HEK293 (cell line): Measurements from ENCODE around the gene RPS10.

Source experiments
- ATF2 ChIP-seq: fragments of 450-650 bp; formaldehyde crosslinking; IDR thresholded peaks from 2 replicates; pipeline ENCODE4 v1.5.1; 2016; ENCODE audit warnings: missing biosample characterization, missing genetic modification characterization, low read depth
- CTCF ChIP-seq: fragments of 450-650 bp; formaldehyde crosslinking; IDR thresholded peaks from 2 replicates; pipeline ENCODE4 v1.5.1; 2016; ENCODE audit warnings: missing biosample characterization, missing genetic modification characterization
- GLIS1 ChIP-seq: fragments of 450-650 bp; formaldehyde crosslinking; IDR thresholded peaks from 2 replicates; pipeline ENCODE4 v1.5.1; 2016; ENCODE audit warnings: missing biosample characterization, missing genetic modification characterization
- HOXA7 ChIP-seq: sonication (generic); formaldehyde crosslinking; IDR thresholded peaks from 2 replicates; pipeline ENCODE4 v1.8.1; 2022; ENCODE audit warnings: missing genetic modification reagents, borderline replicate concordance
- HOXD13 ChIP-seq: sonication (generic); formaldehyde crosslinking; IDR thresholded peaks from 2 replicates; pipeline ENCODE4 v1.8.0; 2022; ENCODE audit warnings: missing genetic modification reagents, borderline replicate concordance
- KLF16 ChIP-seq: fragments of 450-650 bp; formaldehyde crosslinking; IDR thresholded peaks from 2 replicates; pipeline ENCODE4 v1.5.1; 2017; ENCODE audit warnings: missing biosample characterization, missing genetic modification characterization
- SALL2 ChIP-seq: fragments of 450-650 bp; formaldehyde crosslinking; IDR thresholded peaks from 2 replicates; pipeline ENCODE4 v1.5.0; 2017; ENCODE audit warnings: missing biosample characterization, mild to moderate bottlenecking, missing genetic modification characterization, borderline replicate concordance
- SP7 ChIP-seq: fragments of 450-650 bp; formaldehyde crosslinking; IDR thresholded peaks from 2 replicates; pipeline ENCODE4 v1.5.1; 2016; ENCODE audit warnings: missing biosample characterization, missing genetic modification characterization
- ZBTB20 ChIP-seq: fragments of 450-650 bp; formaldehyde crosslinking; IDR thresholded peaks from 2 replicates; pipeline ENCODE4 v1.5.1; 2016; ENCODE audit warnings: missing biosample characterization, missing genetic modification characterization
- ZBTB7A ChIP-seq: fragments of 450-650 bp; formaldehyde crosslinking; IDR thresholded peaks from 2 replicates; pipeline ENCODE4 v1.5.1; 2016; ENCODE audit warnings: low read depth, missing biosample characterization, missing genetic modification characterization
- ZFP37 ChIP-seq: fragments of 450-650 bp; formaldehyde crosslinking; IDR thresholded peaks from 2 replicates; pipeline ENCODE4 v1.5.1; 2016; ENCODE audit warnings: missing biosample characterization, missing genetic modification characterization
- ZFP41 ChIP-seq: fragments of 450-650 bp; formaldehyde crosslinking; IDR thresholded peaks from 2 replicates; pipeline ENCODE4 v1.5.1; 2016; ENCODE audit warnings: missing biosample characterization, missing genetic modification characterization, borderline replicate concordance
- ZIC2 ChIP-seq: fragments of 450-650 bp; formaldehyde crosslinking; IDR thresholded peaks from 2 replicates; pipeline ENCODE4 v1.5.1; 2016; ENCODE audit warnings: missing biosample characterization, missing genetic modification characterization
- ZNF174 ChIP-seq: fragments of 450-650 bp; formaldehyde crosslinking; IDR thresholded peaks from 2 replicates; pipeline ENCODE4 v1.5.0; 2017; ENCODE audit warnings: missing biosample characterization, mild to moderate bottlenecking, missing genetic modification characterization
- ZNF2 ChIP-seq: fragments of 450-650 bp; formaldehyde crosslinking; IDR thresholded peaks from 2 replicates; pipeline ENCODE4 v1.5.1; 2016; ENCODE audit warnings: missing biosample characterization, missing genetic modification characterization
- ZNF211 ChIP-seq: fragments of 450-650 bp; formaldehyde crosslinking; IDR thresholded peaks from 2 replicates; pipeline ENCODE4 v1.5.1; 2016; ENCODE audit warnings: low read depth, missing biosample characterization, missing genetic modification characterization
- ZNF223 ChIP-seq: fragments of 450-650 bp; formaldehyde crosslinking; IDR thresholded peaks from 2 replicates; pipeline ENCODE4 v1.5.1; 2016; ENCODE audit warnings: missing biosample characterization, missing genetic modification characterization
- ZNF239 ChIP-seq: fragments of 450-650 bp; formaldehyde crosslinking; IDR thresholded peaks from 2 replicates; pipeline ENCODE4 v1.5.1; 2016; ENCODE audit warnings: missing biosample characterization, missing genetic modification characterization
- ZNF248 ChIP-seq: fragments of 450-650 bp; formaldehyde crosslinking; IDR thresholded peaks from 2 replicates; pipeline ENCODE4 v1.5.1; 2017; ENCODE audit warnings: missing biosample characterization, missing genetic modification characterization
- ZNF335 ChIP-seq: fragments of 450-650 bp; formaldehyde crosslinking; conservative IDR thresholded peaks from 2 replicates; pipeline ENCODE4 v1.5.1; 2016; ENCODE audit warnings: missing biosample characterization, missing genetic modification characterization
- ZNF416 ChIP-seq: fragments of 450-650 bp; formaldehyde crosslinking; IDR thresholded peaks from 2 replicates; pipeline ENCODE4 v1.5.1; 2016; ENCODE audit warnings: missing biosample characterization, missing genetic modification characterization
- ZNF473 ChIP-seq: fragments of 450-650 bp; formaldehyde crosslinking; IDR thresholded peaks from 2 replicates; pipeline ENCODE4 v1.5.1; 2017; ENCODE audit warnings: missing biosample characterization, missing genetic modification characterization
- ZNF514 ChIP-seq: fragments of 450-650 bp; formaldehyde crosslinking; IDR thresholded peaks from 2 replicates; pipeline ENCODE4 v1.5.1; 2016; ENCODE audit warnings: missing biosample characterization, missing genetic modification characterization
- ZNF529 ChIP-seq: fragments of 450-650 bp; formaldehyde crosslinking; IDR thresholded peaks from 2 replicates; pipeline ENCODE4 v1.5.1; 2017; ENCODE audit warnings: missing genetic modification characterization, missing biosample characterization; ENCODE audit not compliant: insufficient replicate concordance
- ZNF585B ChIP-seq: fragments of 450-650 bp; formaldehyde crosslinking; IDR thresholded peaks from 2 replicates; pipeline ENCODE4 v1.5.1; 2016; ENCODE audit warnings: missing biosample characterization, missing genetic modification characterization
- ZNF610 ChIP-seq: fragments of 450-650 bp; formaldehyde crosslinking; IDR thresholded peaks from 2 replicates; pipeline ENCODE4 v1.5.1; 2016; ENCODE audit warnings: missing biosample characterization, missing genetic modification characterization, borderline replicate concordance
- ZNF621 ChIP-seq: fragments of 450-650 bp; formaldehyde crosslinking; IDR thresholded peaks from 2 replicates; pipeline ENCODE4 v1.5.1; 2017; ENCODE audit warnings: missing biosample characterization, missing genetic modification characterization
- ZNF626 ChIP-seq: fragments of 450-650 bp; sonication (Bioruptor Pico); formaldehyde crosslinking; IDR thresholded peaks from 2 replicates; pipeline ENCODE4 v1.5.1; 2018; ENCODE audit warnings: missing biosample characterization, missing genetic modification characterization, inconsistent platforms
- ZNF654 ChIP-seq: fragments of 450-650 bp; formaldehyde crosslinking; IDR thresholded peaks from 2 replicates; pipeline ENCODE4 v1.5.1; 2016; ENCODE audit warnings: low read depth, missing biosample characterization, missing genetic modification characterization
- ZNF747 ChIP-seq: fragments of 450-650 bp; formaldehyde crosslinking; IDR thresholded peaks from 2 replicates; pipeline ENCODE4 v1.5.1; 2016; ENCODE audit warnings: missing biosample characterization, missing genetic modification characterization
- ZNF776 ChIP-seq: fragments of 450-650 bp; formaldehyde crosslinking; IDR thresholded peaks from 2 replicates; pipeline ENCODE4 v1.5.0; 2017; ENCODE audit warnings: missing biosample characterization, missing genetic modification characterization, borderline replicate concordance
- ZNF785 ChIP-seq: fragments of 450-650 bp; formaldehyde crosslinking; IDR thresholded peaks from 2 replicates; pipeline ENCODE4 v1.5.1; 2016; ENCODE audit warnings: missing biosample characterization, missing genetic modification characterization
- ZNF792 ChIP-seq: fragments of 450-650 bp; formaldehyde crosslinking; IDR thresholded peaks from 2 replicates; pipeline ENCODE4 v1.5.1; 2016; ENCODE audit warnings: missing biosample characterization, missing genetic modification characterization
- ZNF830 ChIP-seq: fragments of 450-650 bp; IDR thresholded peaks from 2 replicates; pipeline ENCODE4 v1.5.0; 2018; ENCODE audit warnings: missing biosample characterization, missing genetic modification characterization, low read depth, mild to moderate bottlenecking, moderate library complexity
- ZXDB ChIP-seq: fragments of 450-650 bp; formaldehyde crosslinking; IDR thresholded peaks from 2 replicates; pipeline ENCODE4 v1.5.1; 2016; ENCODE audit warnings: missing biosample characterization, missing genetic modification characterization
- TF ChIP-seq, protein P1 (sequence below): fragments of 450-650 bp; formaldehyde crosslinking; IDR thresholded peaks from 2 replicates; pipeline ENCODE4 v1.5.1; 2016; ENCODE audit warnings: missing biosample characterization, missing genetic modification characterization
- TF ChIP-seq, protein P2 (sequence below): fragments of 450-650 bp; formaldehyde crosslinking; optimal IDR thresholded peaks from 2 replicates; pipeline ENCODE3; 2016; ENCODE audit warnings: missing biosample characterization, mild to moderate bottlenecking, missing genetic modification characterization

The RPS10 gene

DNA sequence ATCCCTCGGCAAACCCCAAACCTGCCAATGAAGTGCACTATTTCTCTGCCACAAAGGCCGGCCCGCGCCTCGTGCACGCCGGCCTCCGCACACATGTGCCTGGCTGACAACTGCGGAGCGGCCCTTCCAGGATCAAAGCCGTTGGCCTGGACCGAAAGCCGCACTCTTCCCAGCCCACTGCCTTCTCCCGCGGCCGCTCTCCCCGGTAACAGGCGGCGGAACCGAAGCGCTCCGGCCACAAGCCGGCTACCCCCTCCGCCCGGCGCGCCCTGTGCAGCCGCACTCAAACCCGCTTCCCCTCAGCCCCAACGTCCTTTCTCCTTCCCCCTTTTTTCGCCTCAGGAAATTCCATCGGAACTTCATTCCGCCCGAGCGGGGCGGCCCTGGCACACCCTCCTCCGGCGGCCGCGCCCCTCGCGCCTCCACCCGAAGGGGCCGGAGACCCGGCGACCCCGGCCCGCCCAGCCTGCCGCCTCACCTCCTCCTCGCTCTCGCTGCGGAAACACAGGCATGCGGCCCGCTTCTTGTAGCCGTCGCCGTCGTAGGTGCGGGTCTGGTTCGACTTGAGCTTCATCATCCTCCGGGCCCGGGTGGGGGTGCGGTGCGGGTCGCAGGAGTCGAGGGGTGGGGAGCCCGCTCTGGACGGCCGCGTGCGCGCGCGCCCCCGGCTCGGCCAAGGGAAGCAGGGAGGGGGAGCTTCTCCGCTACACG, 33.9 kb downstream of the RPS10 start (continued):
- TF ChIP-seq ZFP37 (tag by site-specific recombination) = peak; percentile 79; the same call in 1 of the 2 replicates
- TF ChIP-seq ZNF473 (tag by site-specific recombination) = no peak
- no peak for TF ChIP-seq ZNF174 (tag by site-specific recombination)
- TF ChIP-seq ATF2 (tag by site-specific recombination) = no peak
- TF ChIP-seq ZNF654 (tag by site-specific recombination) = no peak
- TF ChIP-seq ZNF747 (tag by site-specific recombination) = no peak
- TF ChIP-seq ZNF211 (tag by site-specific recombination) = no peak
- TF ChIP-seq ZNF776 (tag by site-specific recombination) = no peak
- TF ChIP-seq ZBTB7A (tag by site-specific recombination) = no peak
- TF ChIP-seq SP7 (tag by site-specific recombination) = peak; percentile 62; the same call in 1 of the 2 replicates
- no peak for TF ChIP-seq CTCF (tag by site-specific recombination)
- no peak for TF ChIP-seq ZNF529 (tag by site-specific recombination)
- no peak for TF ChIP-seq HOXD13 (CRISPR knock-in tag)
- TF ChIP-seq GLIS1 (tag by site-specific recombination) = no peak
- no peak for TF ChIP-seq ZNF416 (tag by site-specific recombination)
- peak; percentile 88 for TF ChIP-seq ZBTB20 (tag by site-specific recombination)
- no peak for TF ChIP-seq ZNF239 (tag by site-specific recombination)
- no peak for TF ChIP-seq ZNF621
- peak; percentile 91 for TF ChIP-seq ZNF335
- TF ChIP-seq ZNF626 (tag by site-specific recombination) = no peak
- TF ChIP-seq, protein P1, sequence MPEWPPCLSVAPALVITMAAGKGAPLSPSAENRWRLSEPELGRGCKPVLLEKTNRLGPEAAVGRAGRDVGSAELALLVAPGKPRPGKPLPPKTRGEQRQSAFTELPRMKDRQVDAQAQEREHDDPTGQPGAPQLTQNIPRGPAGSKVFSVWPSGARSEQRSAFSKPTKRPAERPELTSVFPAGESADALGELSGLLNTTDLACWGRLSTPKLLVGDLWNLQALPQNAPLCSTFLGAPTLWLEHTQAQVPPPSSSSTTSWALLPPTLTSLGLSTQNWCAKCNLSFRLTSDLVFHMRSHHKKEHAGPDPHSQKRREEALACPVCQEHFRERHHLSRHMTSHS (tag by site-specific recombination) = no peak
- peak; percentile 50; the same call in 1 of the 2 replicates for TF ChIP-seq KLF16 (tag by site-specific recombination)
- no peak for TF ChIP-seq ZNF248 (tag by site-specific recombination)
- TF ChIP-seq ZNF514 (tag by site-specific recombination) = no peak
- TF ChIP-seq, protein P2, sequence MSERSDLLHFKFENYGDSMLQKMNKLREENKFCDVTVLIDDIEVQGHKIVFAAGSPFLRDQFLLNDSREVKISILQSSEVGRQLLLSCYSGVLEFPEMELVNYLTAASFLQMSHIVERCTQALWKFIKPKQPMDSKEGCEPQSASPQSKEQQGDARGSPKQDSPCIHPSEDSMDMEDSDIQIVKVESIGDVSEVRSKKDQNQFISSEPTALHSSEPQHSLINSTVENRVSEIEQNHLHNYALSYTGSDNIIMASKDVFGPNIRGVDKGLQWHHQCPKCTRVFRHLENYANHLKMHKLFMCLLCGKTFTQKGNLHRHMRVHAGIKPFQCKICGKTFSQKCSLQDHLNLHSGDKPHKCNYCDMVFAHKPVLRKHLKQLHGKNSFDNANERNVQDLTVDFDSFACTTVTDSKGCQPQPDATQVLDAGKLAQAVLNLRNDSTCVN (tag by site-specific recombination) = peak; percentile 77
- TF ChIP-seq SALL2 (tag by site-specific recombination) = no peak
- no peak for TF ChIP-seq ZFP41 (tag by site-specific recombination)
- no peak for TF ChIP-seq ZNF785 (tag by site-specific recombination)
- no peak for TF ChIP-seq ZNF223 (tag by site-specific recombination)
- no peak for TF ChIP-seq ZNF830
- TF ChIP-seq ZNF2 (tag by site-specific recombination) = peak; percentile 77
- peak; percentile 44 for TF ChIP-seq ZXDB (tag by site-specific recombination)
- no peak for TF ChIP-seq ZNF585B (tag by site-specific recombination)
- peak; percentile 28; the same call in 1 of the 2 replicates for TF ChIP-seq ZNF610
- TF ChIP-seq ZIC2 = no peak
- TF ChIP-seq ZNF792 = no peak
- TF ChIP-seq HOXA7 (CRISPR knock-in tag) = no peak
